Stimulated activated CD4-positive, alpha-beta T cell treated with anti-CD3 and anti-CD28 coated beads, Interleukin-1b, Interleukin-23, amount 100 ng/mL, for 1 hour (primary cell): ENCODE measurements around the gene PIP4K2A.

Source experiments
- DNase-seq, 2 donors: peaks; one replicate each; pipeline ENCODE4 v3.0.0-alpha.2; 2020; ENCODE audit warnings: low read depth in 2 of 2

Gene PIP4K2A

DNA sequence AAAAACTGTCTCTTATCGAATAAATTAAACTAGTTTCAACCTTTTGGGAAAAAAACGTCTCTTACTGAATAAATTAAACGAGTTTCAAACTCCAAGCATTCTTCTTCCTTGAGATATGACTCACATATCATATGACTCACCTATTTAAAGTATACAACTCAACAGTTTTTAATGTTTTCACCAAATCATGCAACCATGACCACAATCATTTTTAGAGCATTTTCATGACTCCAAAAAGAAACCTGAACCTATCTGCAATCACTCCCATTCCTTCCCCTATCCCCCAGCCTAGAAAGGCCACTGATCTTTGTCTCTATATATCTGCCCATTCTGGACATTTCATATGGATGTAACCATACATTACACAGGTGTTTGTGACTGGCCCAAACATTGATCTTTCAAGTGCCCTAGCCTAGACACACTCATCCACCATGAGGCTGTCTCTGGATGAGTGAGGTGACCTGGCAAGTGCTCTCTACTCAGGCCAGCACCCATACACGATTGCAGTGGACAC lies 115.3 kb downstream of the PIP4K2A start:
- no peak for DNase-seq

DNA sequence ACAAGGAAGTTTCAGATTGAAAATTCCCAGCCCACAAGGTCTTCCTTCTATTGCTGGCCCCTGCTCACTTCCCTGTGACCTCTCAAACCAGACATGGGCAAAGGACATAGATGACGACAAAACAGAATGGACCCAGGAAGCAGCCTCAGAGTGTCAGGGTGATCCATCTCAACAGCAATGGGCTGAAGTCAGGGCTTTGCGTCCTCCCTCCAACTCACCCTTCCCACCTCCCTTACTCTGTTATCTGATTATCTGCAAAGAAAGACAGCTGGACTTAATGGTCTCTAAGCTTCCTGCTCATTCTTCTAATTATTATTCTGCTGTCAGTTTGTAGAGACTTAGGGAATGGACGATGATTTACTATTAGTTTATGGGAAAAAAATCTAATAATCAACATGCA lies 115.9 kb downstream of the PIP4K2A start:
- DNase-seq = no peak

DNA sequence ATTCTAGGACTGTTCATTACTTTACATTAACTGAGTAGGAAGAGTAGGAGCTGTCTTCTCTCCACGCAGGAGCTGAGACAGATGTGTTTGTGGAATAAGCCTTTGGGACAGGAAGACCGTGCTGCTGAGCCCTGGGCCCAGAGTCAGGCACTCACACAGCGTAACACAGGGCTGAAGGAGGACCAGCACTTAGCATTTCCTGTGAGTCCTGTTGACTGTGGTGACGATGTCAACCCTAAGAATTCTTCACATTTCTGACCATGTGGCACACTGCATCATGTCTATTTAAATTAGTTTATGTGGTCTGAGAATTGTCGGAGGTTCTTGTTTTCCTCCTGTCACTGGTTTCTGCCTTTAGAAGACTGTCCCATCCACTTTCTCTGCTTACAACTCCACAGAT lies 117.2 kb downstream of the PIP4K2A start:
- DNase-seq = no peak

DNA sequence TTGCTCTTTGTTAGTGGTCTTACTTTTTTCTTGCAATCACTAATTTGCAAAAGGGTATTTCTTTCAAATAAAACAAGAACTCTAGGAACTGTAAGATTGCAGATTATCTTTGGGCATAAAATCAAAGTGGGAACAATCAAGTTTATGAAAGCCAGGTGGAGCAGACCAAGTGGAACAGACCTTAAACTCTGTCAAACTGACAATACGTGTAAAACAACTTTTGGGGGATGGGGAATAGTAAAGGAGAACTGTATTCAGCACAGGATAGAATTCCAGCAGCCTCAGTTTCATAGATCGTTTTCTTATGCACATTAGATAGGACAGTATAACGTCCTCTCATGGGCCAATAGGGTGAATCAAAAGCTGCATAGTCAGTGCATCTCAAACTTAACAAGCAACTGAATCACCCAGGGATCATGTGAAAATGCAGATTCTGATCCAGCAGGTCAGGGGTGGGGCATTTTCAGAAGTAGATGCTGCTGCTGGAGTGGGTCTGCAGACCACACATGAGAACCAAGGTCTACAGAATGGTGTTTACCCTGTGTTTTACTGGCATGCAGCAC lies 120.7 kb downstream of the PIP4K2A start:
- no peak for DNase-seq

DNA sequence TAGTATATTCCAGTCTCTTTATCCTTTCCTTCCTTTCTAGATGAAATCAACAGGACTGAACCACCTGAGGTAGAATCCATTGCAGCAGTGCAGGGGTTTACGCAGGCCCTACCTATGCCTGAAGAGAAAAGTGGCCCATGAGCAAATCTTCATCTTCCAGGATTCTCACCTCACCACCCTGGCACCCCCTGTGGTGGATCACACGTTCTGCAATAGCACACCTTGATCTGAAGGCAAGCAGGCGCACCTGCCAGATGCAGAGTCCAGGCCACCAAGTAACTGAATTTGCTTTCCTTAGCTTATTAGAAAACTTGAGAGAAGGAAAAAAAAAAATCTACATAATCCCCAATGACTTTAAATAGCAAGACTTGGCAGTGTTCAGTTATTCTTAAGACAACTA lies 121.4 kb downstream of the PIP4K2A start:
- no peak for DNase-seq

DNA sequence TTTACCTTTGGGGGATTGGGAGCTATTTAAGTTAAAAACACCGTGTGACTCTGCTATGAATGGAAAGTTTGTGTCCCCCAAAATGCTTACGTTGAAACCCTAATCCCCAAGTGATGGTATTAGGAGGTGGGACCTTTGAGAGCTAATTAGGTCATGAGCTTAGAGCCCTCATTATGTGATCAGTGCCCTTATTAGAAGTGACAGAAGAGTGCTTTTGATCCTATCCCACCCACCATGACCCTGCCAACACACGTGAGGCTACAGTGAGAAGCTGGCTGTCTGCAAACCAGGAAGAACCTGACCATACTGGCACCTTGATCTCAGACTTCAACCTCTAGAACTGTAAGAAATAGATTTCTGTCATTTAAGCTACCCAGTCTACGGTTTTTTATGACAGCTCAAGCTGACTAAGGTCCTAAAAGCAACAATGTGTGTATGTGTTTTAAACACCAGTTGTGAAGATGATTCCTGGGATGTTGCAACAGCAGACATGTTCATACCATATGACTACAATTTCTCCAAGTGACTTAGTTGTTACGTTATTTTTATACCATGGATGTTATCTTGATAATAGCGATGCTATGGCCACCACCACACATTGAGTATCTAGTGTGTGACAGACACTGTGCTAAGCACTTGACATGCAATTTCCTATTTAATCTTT lies 124.4 kb downstream of the PIP4K2A start:
- no peak for DNase-seq

DNA sequence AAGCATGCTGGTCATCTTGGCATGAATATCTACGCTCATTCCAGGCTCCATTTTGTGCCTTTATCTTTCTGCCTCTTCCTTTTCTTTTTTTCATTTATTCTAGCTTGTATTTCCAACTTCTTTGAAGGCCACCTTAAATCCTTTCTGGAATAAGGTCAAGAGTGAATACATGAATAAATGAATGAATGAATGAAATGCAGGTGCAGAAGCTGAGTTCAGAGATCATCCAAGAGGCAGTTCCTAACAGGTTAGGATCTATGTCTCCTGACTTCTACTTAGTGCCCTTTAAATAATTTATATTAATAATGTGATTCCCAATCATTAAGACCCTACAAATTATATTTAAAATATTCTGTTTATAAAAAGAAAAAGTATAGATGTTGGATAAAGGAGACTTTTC lies 125.9 kb downstream of the PIP4K2A start:
- DNase-seq = no peak

DNA sequence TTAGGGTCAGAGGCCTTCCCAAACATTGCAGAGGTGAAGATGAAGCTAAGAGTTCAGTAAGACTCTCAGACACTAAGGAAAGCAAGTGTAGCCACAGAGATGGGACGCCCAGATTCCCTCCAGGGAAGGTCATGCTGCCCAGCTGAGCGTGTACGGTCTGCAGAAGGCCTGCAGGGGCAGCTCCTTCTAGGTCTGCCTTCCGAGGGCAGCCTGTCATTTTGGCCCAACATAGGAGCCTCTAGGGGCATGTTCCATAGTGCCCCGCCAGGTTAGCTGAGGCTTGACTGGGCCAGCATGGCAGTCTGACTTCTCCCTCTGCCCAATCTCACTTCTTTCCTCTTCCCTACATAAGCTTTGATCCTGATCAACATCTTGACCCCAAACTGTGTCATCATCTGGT lies 130.7 kb downstream of the PIP4K2A start:
- DNase-seq = no peak

DNA sequence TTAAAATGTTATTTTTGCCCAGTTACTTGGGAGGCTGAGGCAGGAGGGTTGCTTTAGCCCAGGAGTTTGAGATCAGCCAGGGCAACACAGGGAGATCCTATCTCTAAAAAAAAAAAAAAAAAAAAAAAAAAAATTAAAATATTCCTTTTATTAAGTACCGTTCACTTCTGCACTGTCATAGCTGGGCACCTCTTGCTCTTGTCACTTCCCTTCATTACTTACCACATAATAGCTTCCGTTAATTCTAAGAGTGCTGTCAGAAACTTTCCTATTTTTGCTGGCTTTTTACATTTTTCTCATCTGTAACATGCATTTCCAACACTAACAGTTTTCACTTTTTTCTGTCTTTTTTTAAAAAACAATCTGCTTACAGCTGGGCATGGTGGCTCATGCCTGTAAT lies 132.9 kb downstream of the PIP4K2A start:
- DNase-seq = no peak

DNA sequence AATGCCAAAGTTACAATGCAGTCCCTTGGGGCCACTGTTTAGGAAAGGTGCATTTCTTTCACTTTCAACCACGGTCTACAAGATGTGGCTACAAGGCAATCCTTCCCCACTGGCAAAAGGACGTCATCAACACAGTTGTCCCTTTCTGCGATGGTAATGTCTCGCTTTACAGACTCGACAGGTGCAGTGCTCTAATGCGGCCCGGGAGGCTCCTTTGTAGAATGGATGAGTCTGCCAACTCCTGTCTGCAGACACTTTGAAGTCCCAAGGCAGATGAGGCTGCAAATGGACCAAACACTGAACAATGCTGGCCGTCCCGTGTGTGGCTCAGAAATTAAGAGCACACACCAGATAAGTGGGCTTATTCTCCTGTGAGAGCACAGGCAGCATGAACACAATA lies 133.7 kb downstream of the PIP4K2A start:
- no peak for DNase-seq

DNA sequence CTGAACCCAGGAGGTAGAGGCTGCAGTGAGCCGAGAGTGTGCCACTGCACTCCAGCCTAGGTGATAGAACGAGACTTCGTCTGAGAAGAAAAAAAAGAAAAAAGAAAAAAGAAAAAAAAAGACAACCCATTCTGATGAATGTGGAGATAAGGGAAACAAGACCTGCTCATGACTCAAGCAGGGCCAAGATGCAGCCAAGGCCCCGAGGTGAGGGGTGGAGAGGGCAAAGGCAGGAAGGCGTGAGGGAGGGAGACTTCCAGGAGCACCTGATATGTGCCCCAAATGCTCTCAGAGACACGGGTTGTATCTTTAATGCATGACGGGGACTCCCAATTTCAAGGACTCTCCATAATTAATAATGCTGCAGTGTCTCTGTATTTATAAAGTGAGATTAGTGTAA lies 134.6 kb downstream of the PIP4K2A start:
- DNase-seq = no peak

DNA sequence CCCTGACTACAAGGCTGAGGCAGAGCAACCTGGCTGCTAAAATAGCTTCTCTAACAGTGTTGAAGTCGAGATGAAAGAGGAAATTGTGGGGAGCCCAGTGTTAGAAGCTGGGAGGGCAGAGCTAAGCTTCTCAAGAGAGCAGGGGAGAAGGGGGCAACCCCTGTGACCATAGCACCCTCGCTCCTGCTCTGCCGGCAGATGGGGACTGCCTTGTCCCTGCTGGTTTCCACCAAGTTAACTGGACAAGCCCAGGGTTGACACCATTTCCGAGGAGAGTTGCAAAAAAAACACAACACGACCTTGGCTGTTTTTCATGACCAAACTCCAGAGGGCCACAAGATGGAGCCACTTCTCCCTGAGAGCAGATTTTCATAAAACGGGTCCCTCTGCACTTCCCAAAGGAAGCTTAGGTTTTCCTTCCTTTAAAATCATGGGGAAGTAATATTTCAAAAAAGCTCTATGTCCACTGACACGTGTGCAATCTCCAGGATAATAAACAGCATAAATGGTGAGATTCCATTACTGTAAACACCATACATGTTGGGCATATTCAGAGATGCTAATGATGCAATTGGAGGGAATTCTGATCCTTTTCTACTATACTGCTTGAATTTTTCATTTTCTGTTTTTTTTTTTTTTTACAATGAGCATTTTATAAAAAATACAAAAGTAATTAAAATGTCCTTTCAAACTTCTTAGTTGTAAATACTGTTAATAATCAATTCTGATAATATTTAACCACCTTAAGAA lies 140.4 kb downstream of the PIP4K2A start:
- no peak for DNase-seq

DNA sequence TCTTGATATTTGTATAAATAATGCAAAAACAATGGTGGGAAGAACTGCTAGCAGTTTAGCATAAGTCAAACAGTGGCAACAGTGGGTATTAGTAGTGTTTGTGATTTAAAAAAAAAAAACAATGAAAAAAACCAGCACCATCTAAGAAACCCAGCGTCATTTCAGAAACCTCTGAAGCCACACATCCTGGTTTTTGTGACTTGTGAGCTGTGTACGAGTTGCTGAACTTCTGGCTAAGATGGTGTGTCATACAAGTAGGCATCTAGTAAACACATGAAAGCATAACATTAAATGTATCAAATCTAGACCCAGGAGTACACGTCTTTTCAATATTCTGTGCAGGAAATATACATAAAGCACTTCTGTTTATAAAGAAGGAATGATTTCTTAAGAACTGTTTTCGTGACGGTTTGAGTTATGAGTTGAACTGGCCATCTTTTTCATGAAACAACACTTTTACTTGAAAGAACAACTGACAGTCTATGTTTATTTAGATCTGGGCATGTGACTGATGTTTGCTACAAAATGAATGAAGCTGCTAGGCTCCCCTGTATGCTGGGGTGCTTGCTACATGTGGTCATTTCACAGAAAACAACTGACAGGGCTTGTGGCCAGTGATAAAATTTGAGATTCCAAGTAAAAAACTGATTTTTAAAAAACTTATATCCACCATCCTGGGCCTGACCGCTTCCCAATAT lies 143.5 kb downstream of the PIP4K2A start:
- DNase-seq = no peak

DNA sequence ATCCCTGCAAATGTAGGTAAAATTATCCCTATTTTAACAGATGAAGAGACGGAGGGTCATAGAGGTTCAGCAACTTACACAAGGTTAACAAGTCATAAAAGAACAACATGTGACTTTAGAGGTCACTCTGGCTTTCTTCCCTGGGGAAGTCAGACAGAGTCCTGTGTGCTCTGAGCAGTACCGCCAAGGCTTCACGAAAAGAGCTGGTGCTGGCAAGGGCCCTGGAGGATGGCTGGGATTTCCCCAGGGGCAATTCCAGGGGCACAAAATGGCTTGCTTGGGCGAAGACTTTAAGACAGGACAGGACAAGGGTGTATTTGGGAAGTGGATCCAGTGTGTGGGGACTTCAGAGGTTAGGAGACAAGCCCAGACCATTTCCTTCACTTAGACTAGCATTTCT lies 144.1 kb downstream of the PIP4K2A start:
- no peak for DNase-seq

DNA sequence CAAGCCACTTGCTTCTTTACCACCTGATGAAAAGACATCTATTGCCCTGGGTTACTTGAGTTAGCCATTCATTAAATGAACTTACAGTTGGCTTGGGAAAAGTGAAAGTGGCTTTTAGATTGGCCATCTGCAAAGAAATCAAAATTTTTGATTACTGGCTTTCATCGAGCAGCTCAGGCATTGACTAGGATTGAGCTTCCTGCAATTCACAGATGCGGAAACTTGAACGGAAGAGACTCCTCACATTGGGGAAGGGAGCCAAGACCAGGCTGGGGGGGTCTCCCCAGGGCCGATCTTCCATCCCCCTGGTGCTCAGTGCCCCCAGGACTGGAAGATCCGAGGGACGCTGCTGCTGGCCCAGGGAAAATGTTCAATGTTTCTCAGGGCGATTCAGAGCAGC lies 145.4 kb downstream of the PIP4K2A start:
- no peak for DNase-seq

DNA sequence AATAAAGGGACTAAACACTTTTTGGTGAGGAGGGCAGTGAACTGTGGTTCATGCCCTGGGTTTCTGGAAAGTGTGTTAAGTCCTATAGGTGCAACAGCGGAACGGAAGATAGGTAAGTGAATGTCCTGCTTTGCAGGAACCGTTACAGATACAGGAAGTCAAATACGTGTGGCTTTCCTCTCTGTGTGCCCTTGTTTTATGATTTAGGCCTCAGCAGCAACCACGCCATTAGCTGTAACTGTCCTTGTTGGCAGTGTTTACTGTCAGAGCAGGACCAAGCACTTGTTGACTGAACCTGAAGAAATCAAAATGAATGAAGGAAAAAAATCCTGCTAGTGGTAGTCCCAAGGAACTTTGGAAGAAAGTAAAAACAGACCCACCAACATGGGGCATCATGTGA lies 150.3 kb downstream of the PIP4K2A start:
- no peak for DNase-seq

DNA sequence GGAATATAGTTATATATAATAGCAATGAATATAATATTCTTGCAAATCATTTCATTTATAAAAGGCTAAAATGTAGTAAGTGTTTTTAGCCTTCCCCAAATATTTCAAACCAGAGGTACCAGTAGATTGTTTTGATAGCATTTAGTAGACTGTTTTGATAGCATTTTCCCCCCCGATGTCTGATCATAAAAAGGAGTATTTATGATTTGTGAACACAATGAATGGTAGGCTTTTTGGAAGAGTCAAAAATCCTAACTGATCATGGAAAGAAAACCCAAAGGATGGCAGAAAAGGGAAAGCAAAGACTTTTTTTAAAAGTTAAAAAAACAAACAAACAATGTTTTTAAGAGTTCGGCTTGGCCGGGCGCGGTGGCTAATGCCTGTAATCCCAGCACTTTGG lies 152.5 kb downstream of the PIP4K2A start:
- DNase-seq = no peak

DNA sequence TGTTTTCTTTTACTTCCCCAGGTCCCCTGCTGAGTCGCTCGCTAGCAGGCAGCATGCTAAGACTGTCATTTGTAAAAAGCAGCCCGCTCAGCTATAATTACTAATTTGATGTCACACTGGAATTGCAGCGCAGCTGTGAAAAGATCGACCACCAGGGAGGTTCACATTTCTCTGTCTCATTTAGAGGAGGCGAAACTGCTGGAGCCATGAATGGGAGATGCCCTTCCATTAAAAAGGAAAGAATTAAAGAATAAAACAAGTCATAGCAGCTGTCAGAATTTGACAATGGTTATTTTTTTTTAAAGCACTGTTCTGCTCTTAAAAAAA lies 153.5 kb downstream of the PIP4K2A start:
- DNase-seq = no peak

DNA sequence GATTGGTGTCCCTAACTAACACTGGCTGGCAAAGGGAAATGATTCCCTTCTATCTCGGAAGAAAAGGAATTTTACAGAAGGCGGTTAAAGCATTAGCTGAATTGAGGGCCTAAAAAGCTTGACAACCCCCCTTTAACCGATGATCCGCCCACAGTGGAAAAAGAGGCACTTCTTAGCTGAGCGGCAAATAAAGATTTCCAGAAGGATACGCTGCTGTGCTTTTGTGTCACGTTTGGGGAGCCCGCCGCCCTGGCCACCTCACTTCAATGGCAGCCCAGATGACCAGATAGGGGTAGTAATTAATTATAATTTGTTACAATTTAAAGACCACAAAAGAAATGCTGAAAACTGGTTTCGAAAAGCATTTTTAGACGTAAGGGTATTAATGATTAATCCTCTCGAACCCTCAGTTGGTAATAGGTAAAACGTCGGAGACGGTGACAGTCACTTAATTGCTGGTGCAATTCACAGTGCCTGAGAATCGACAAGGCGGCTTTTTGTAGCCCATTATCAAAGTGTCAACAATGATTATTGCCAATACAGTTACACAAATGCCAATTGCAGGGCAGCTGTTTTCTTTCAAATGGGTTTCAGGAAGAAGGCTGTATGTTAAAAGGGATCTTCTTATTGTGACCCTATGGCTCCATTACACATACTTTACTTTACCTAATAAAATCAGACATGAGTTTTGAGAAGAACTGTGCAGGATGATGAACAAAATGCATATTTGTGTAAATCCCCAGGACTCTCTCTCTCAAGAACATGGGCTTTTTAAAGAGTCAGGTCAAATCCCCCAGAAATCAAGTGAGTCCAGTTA lies 154.1 kb downstream of the PIP4K2A start:
- DNase-seq = no peak

DNA sequence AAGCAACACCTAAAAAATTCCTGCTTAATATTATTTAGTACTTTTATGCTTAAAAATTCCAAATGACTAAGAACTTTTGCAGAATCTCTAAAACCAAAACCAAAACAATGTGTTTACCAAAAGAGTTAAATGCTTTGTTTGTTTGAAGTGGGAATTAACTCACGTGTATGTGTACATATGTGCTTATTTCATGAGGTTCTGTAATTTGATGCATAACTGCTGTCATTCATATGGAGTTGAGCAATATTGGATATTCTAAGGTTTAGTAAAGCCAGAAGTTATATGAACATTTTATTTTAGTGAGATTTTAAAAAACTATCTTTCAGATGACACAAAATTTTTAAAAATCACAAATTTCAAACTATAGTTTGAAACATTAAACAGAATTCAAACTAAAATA lies 157.1 kb downstream of the PIP4K2A start:
- no peak for DNase-seq

DNA sequence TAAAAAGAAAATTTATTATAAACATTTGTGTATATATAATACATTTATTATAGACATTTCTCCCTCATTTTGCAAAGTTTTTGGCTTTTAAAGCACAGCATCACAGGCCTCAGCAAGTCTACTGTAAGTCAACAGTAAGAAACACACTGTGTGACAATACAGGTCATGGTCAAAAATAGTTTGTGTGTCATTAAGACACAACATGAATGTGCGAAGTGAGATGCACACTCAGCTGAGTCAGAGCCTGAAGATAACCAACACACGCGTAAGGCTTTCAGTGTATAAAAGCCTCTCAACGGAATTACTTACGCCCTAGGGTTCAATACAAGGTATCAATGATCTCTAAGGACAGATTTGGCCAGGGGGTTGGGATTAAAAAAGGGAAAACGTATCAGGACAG lies 157.6 kb downstream of the PIP4K2A start:
- no peak for DNase-seq
